Measurements from ENCODE around the gene CHCHD5. TPM values are rescaled to one million over a fixed set of nuclear protein-coding genes. Genes with fewer than 3 reads are reported as not detected.
A peak's percentile ranks its signal among the peaks of the same experiment; 100 is the strongest.

Gene CHCHD5
- total and polyA plus RNA-seq, 2 of the 8 experiments (the other 6 are each of a cell fraction or from before 2014, with no cell fraction given) = 27.2 to 71.5 TPM

DNA sequence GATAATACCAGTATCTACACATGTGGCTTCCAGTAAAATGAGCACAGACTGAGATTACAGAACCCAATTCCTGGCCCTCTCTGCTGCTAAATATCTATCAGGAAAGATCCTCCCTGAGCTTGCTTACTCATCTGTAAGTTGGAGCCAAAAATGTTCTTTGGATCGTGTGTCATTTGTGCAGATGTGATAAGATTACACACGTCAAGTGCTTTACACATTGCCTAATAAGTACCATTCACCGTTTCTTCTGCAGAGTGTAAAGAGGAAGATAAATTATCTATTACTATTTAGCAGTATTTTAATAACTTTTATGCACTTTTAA, 38.1 kb downstream of the CHCHD5 start:
- Histone ChIP-seq H2AFZ (ENCODE audit: low read length) (peak overlapping the region; percentile 10; the same call in 1 of the 2 replicates), H4K91ac (replicated peaks; ENCODE audit: insufficient read length, low read length) (no peak overlapping the region), H2AK5ac (ENCODE audit: low read depth, low read length) (no peak overlapping the region), H4K8ac (ENCODE audit: extremely low read depth, insufficient read depth, low read length) (no peak overlapping the region), H3K27ac (ENCODE audit: low read depth, low read length) (no peak overlapping the region), H3K9ac (replicated peaks in 1 of 4; ENCODE audit: extremely low read depth in 1 of 4, low read depth in 3 of 4, low read length in 3 of 4) (no peak overlapping the region), H2BK5ac (ENCODE audit: low read depth, low read length) (0 out of 2 replicates have a peak overlapping the region, but pooled peaks have one; percentile 40), H3K4me3 (ENCODE audit: extremely low read depth in 1 of 4, insufficient read depth in 2 of 4, low read depth in 3 of 4, low read length in 4 of 4) (no peak overlapping the region), H3K23ac (ENCODE audit: insufficient read length) (no peak overlapping the region), H3K9me3 (ENCODE audit: insufficient read depth in 2 of 2, low read depth in 1 of 2, low read length in 1 of 2) (no peaks in the 10 kb centered on the region), H3K4ac (replicated peaks; ENCODE audit: insufficient read length, low read depth, low read length) (no peak overlapping the region), H2BK120ac (replicated peaks; ENCODE audit: low read depth, low read length) (no peak overlapping the region), H3K4me1 (replicated peaks in 1 of 4; ENCODE audit: control insufficient read depth in 3 of 4, insufficient read depth in 4 of 4, low read length in 3 of 4) (no peaks in the 10 kb centered on the region), H4K20me1 (replicated peaks in 1 of 2; ENCODE audit: control insufficient read depth in 1 of 2, insufficient read depth in 2 of 2, low read length in 2 of 2) (no peaks in the 10 kb centered on the region), H3K27me3 (replicated peaks in 1 of 4; ENCODE audit: control insufficient read depth in 3 of 4, extremely low read depth in 1 of 4, insufficient read depth in 3 of 4, low read length in 3 of 4) (no peaks in the 10 kb centered on the region), H3K79me1 (ENCODE audit: low read depth, low read length) (no peaks in the 10 kb centered on the region), H3K56ac (replicated peaks; ENCODE audit: insufficient read length, low read depth, low read length) (no peak overlapping the region), H3K18ac (ENCODE audit: extremely low read depth, low read length) (no peak overlapping the region), H3K4me2 (ENCODE audit: insufficient read depth in 1 of 2, low read depth in 2 of 2, low read length in 2 of 2) (no peak overlapping the region), H3K14ac (ENCODE audit: insufficient read length) (no peak overlapping the region), H2BK12ac (ENCODE audit: low read depth, low read length) (no peak overlapping the region; the same call in 1 of the 2 replicates), H4K5ac (ENCODE audit: insufficient read length, low read depth, low read length) (no peak overlapping the region), H2BK20ac (ENCODE audit: low read length) (no peak overlapping the region), H3K23me2 (ENCODE audit: low read depth, low read length) (peaks cover 1% of the 10 kb centered on the region; the same call in 1 of the 2 replicates), H3K36me3 (ENCODE audit: control insufficient read depth in 2 of 4, insufficient read depth in 4 of 4, low read length in 3 of 4) (no peaks in the 10 kb centered on the region), H2BK15ac (ENCODE audit: low read length) (no peak overlapping the region), H3K79me2 (ENCODE audit: control insufficient read depth in 1 of 2, insufficient read depth in 2 of 2, low read length in 2 of 2) (no peaks in the 10 kb centered on the region)
- ChIA-PET CTCF (ENCODE audit: partially characterized antibody) (interaction anchor here (10.5 kb wide), 1 partner anchor 103 kb away, joined by 185 read pairs; the partner anchor contains the start of gene NT5DC4), POLR2A (ENCODE audit: partially characterized antibody) (interaction anchor here (0.8 kb wide), 1 partner anchor 23 kb away, joined by 3 read pairs; no protein-coding TSS in a partner anchor)
- DNase-seq (ENCODE audit: low read depth in 1 of 2, low spot score in 2 of 2) = no peak
- TF ChIP-seq SIRT6 (IDR thresholded peaks at IDR 0.05; ENCODE audit: low read length) = no peak
- TF ChIP-seq KDM1A (IDR thresholded peaks at IDR 0.05; ENCODE audit: borderline replicate concordance, low read length) = no peak
- TF ChIP-seq EZH2 (IDR thresholded peaks at IDR 0.05; ENCODE audit: low read depth, low read length, severe bottlenecking) = no peak
- TF ChIP-seq SP4 (IDR thresholded peaks at IDR 0.05; ENCODE audit: low read length) = no peak
- no peak for TF ChIP-seq MAFK (IDR thresholded peaks at IDR 0.05; ENCODE audit: low read depth, low read length)
- TF ChIP-seq TBP (IDR thresholded peaks at IDR 0.05; ENCODE audit: low read depth, low read length) = no peak
- WGBS, 2 experiments (ENCODE audit: extremely low coverage in 1 of 2, insufficient coverage in 1 of 2, insufficient read length in 1 of 2, insufficient replicate concordance in 2 of 2, low coverage in 1 of 2, low lambda C conversion rate in 2 of 2, missing lambda C conversion rate in 1 of 2) = 88% methylated on average over 3 of the region's 3 CpGs; no CpG with 5 or more reads in 1 of the 2 experiments
- FAIRE-seq = no peak

Measured in H1 (cell line).